GM18508 (cell line): ENCODE data around the gene SLC23A2.

ENCODE experiments used
- ATAC-seq: cut with Tn5 transposase; IDR thresholded peaks from one replicate; pipeline ENCODE4 v1.9.1; 2021; ENCODE audit warnings: moderate number of reproducible peaks; ENCODE audit not compliant: insufficient read depth, unreplicated experiment

The SLC23A2 gene

DNA sequence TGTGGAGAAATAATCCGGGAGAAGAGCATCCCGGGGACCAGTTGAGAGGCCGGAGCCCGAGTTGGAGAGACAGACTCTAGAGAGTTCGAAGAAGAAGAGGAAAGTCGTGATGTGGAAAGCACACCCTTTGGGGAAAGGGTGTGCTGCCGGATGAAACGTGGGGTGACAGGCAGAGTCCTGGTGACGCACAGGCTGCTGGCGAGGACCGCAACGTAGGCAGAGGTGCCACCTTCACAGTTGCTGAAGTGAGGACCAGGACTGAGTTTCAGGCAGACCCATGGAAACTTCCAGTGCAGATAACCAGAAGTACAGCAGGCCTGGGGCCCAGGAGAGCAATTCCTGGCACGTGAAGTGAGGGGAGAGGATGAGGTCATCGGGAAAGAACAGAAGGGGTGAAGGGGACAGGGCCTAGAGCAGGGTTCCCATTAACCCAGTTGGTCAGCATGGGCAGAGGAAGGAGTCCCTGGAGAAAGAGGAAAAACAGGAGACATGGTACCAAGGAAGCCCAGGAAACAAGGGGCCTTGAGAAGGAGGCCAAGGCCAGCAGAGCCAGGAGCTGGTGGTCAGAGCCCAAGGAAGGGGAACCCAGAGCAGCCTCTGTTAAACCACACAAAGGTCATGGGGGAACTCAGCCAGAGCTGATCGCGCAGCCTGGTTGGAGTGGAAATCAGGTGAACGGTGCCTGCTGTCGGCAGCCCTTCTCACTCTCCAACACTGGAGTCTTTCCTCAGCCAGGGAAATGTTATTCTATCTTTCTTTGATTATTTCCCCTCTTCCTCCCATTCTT lies 195.5 kb downstream of the SLC23A2 start:
- ATAC-seq = no peak

DNA sequence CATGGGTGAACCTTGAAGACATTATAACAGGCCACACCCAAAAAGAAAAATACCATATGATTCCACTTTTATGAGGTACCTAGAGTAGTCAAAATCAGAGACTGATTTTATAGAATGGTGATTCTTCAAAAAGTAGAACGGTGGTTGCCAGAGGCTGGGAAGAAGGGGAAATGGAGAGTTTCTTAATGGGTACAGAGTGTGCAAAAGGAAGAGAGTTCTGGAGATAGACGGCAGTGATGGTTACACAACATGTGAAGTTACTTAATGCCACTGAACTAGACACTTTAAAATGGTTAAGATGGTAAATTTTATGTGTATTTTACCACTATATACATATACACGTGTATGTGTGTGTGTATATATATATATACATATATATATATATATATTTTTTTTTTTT lies 198.8 kb downstream of the SLC23A2 start:
- ATAC-seq = no peak
